GM21360 (cell line): ENCODE measurements around the gene TSPO.
"Not testable (repeated sequence)": the region's sequence is repeated elsewhere in the genome, so short reads cannot be mapped to it uniquely, and the experiment has no call there.

Experiments
- ATAC-seq: cut with Tn5 transposase; IDR thresholded peaks from one replicate; pipeline ENCODE4 v1.9.1; 2021; ENCODE audit warnings: mild to moderate bottlenecking, moderate library complexity; ENCODE audit not compliant: unreplicated experiment

The TSPO gene

GRCh38 chr22:43151251-43152002 lies at the start of gene TSPO:
Gene TSPO (plus strand): TSS chr22:43151559. CDS start chr22:43159239, 7,680 bp downstream.
- no peak for ATAC-seq

- not testable (repeated sequence) for ATAC-seq
These were observed 47.2 kb upstream of the TSPO start for GRCh38 chr22:43104056-43104625.

GRCh38 chr22:43104950-43105349 lies 46.4 kb upstream of the TSPO start:
- not testable (repeated sequence) for ATAC-seq

- ATAC-seq = no peak
These were observed 45.1 kb upstream of the TSPO start for GRCh38 chr22:43106302-43106701.

GRCh38 chr22:43109511-43109910 lies 41.8 kb upstream of the TSPO start:
- ATAC-seq = no peak

- no peak for ATAC-seq
These were observed 41.4 kb upstream of the TSPO start for GRCh38 chr22:43109921-43110443.

- peak; percentile 27 for ATAC-seq
These were observed 40.9 kb upstream of the TSPO start, which contains the start of gene BIK for GRCh38 chr22:43110444-43110926. Gene BIK (plus strand): TSS chr22:43110750. CDS start chr22:43124023, 13,273 bp downstream.

- peak; percentile 50 for ATAC-seq
These were observed 40.3 kb upstream of the TSPO start for GRCh38 chr22:43110927-43111623.

GRCh38 chr22:43113526-43114251 lies 37.7 kb upstream of the TSPO start:
- no peak for ATAC-seq

GRCh38 chr22:43114958-43115357 lies 36.4 kb upstream of the TSPO start:
- ATAC-seq = no peak

GRCh38 chr22:43116932-43117331 lies 34.4 kb upstream of the TSPO start:
- ATAC-seq = no peak

GRCh38 chr22:43118024-43118849 lies 33.1 kb upstream of the TSPO start:
- ATAC-seq = no peak

- no peak for ATAC-seq
These were observed 32.4 kb upstream of the TSPO start for GRCh38 chr22:43118953-43119458.

GRCh38 chr22:43126501-43127165 lies 24.7 kb upstream of the TSPO start:
- ATAC-seq = no peak

- no peak for ATAC-seq
These were observed 24.0 kb upstream of the TSPO start for GRCh38 chr22:43127166-43127908.

- no peak for ATAC-seq
These were observed 23.2 kb upstream of the TSPO start for GRCh38 chr22:43128116-43128515.

GRCh38 chr22:43128928-43129424 lies 22.4 kb upstream of the TSPO start:
- ATAC-seq = no peak
